Trophoblast cell (in vitro differentiated cells and primary cell): ENCODE measurements around the gene ABCC6.

Experiments
- DNase-seq, 2 donors: peaks; one replicate each; pipeline ENCODE4 v3.0.0-alpha.2; 2016
- H2AFZ ChIP-seq: 2 replicates; pipeline ENCODE4 v1.6.1; 2013; ENCODE audit warnings: low read length, moderate library complexity, mild to moderate bottlenecking; ENCODE audit not compliant: insufficient read depth, poor library complexity
- H2AK5ac ChIP-seq: 2 replicates; pipeline ENCODE4 v1.6.1; 2013; ENCODE audit warnings: mild to moderate bottlenecking, low read length
- H2BK120ac ChIP-seq: 2 replicates; pipeline ENCODE4 v1.6.1; 2013; ENCODE audit warnings: low read length, mild to moderate bottlenecking, moderate library complexity; ENCODE audit not compliant: insufficient read depth, poor library complexity
- H2BK12ac ChIP-seq: 2 replicates; pipeline ENCODE4 v1.6.1; 2013; ENCODE audit warnings: mild to moderate bottlenecking, low read length, moderate library complexity
- H2BK5ac ChIP-seq: 2 replicates; pipeline ENCODE4 v1.6.1; 2013; ENCODE audit warnings: low read length, low read depth, moderate library complexity, mild to moderate bottlenecking; ENCODE audit not compliant: poor library complexity
- H3K14ac ChIP-seq: 2 replicates; pipeline ENCODE4 v1.6.1; 2013; ENCODE audit warnings: mild to moderate bottlenecking, low read length
- H3K18ac ChIP-seq: 2 replicates; pipeline ENCODE4 v1.6.1; 2013; ENCODE audit warnings: mild to moderate bottlenecking, low read length
- H3K23ac ChIP-seq: 2 replicates; pipeline ENCODE4 v1.6.1; 2013; ENCODE audit warnings: low read length
- H3K27ac ChIP-seq: 2 replicates; pipeline ENCODE4 v1.5.1; 2013; ENCODE audit warnings: low read depth, mild to moderate bottlenecking, inconsistent platforms, low read length, moderate library complexity
- H3K27me3 ChIP-seq: 2 replicates; pipeline ENCODE4 v1.6.1; 2013; ENCODE audit warnings: inconsistent platforms, mild to moderate bottlenecking, low read length, moderate library complexity; ENCODE audit not compliant: insufficient read depth
- H3K36me3 ChIP-seq, 2 experiments: 1 replicate in 1 of 2; 2 replicates in 1 of 2; pipeline ENCODE4 v1.6.1; 2013; ENCODE audit warnings: low read length in 2 of 2, mild to moderate bottlenecking in 2 of 2, moderate library complexity in 1 of 2; ENCODE audit not compliant: insufficient read depth in 2 of 2, control insufficient read depth in 1 of 2
- H3K4ac ChIP-seq: 2 replicates; pipeline ENCODE4 v1.6.1; 2013; ENCODE audit warnings: low read depth, mild to moderate bottlenecking, low read length, moderate library complexity
- H3K4me1 ChIP-seq, 2 experiments: 1 replicate in 1 of 2; 2 replicates in 1 of 2; pipeline ENCODE4 v1.6.1; 2013; ENCODE audit warnings: low read length in 2 of 2, mild to moderate bottlenecking in 2 of 2, moderate library complexity in 1 of 2; ENCODE audit not compliant: insufficient read depth in 2 of 2, control insufficient read depth in 1 of 2
- H3K4me2 ChIP-seq: 2 replicates; pipeline ENCODE4 v1.6.1; 2013; ENCODE audit warnings: inconsistent platforms, mild to moderate bottlenecking, low read length, moderate library complexity
- H3K4me3 ChIP-seq: 2 replicates; pipeline ENCODE4 v1.5.1; 2013; ENCODE audit warnings: mild to moderate bottlenecking, low read depth, low read length, inconsistent platforms
- H3K79me1 ChIP-seq: one replicate; pipeline ENCODE4 v1.6.1; 2013; ENCODE audit warnings: low read length
- H3K79me2 ChIP-seq: 2 replicates; pipeline ENCODE4 v1.6.1; 2013; ENCODE audit warnings: low read length, mild to moderate bottlenecking; ENCODE audit not compliant: control insufficient read depth, insufficient read depth, poor library complexity
- H3K9ac ChIP-seq: 2 replicates; pipeline ENCODE4 v1.6.1; 2013; ENCODE audit warnings: mild to moderate bottlenecking, low read length
- H3K9me3 ChIP-seq: 2 replicates; pipeline ENCODE4 v1.6.1; 2013; ENCODE audit warnings: low read depth, mild to moderate bottlenecking, control low read depth, inconsistent platforms, low read length; ENCODE audit not compliant: insufficient read depth
- H4K12ac ChIP-seq: 2 replicates; pipeline ENCODE4 v1.6.1; 2013; ENCODE audit warnings: low read depth, mild to moderate bottlenecking, low read length, moderate library complexity
- H4K8ac ChIP-seq: 2 replicates; pipeline ENCODE4 v1.6.1; 2013; ENCODE audit warnings: low read depth, mild to moderate bottlenecking, low read length, moderate library complexity
- H4K91ac ChIP-seq: one replicate; pipeline ENCODE4 v1.6.1; 2013; ENCODE audit warnings: low read depth, mild to moderate bottlenecking, low read length, moderate library complexity
- WGBS: extraction: QIAGEN DNeasy Blood & Tissue Kit; methylation state at CpG from one replicate; pipeline ENCODE4 v1.1.7; 2013; ENCODE audit warnings: missing lambda C conversion rate; ENCODE audit not compliant: insufficient read length, insufficient coverage; ENCODE audit errors: extremely low coverage; 5-methylcytosine and 5-hydroxymethylcytosine counted together

ABCC6 gene

GRCh38 chr16:16120044-16120381 is 103.3 kb downstream of the ABCC6 start:
- Histone ChIP-seq H3K23ac (no peak overlapping the region), H3K79me1 (no peaks in the 10 kb centered on the region), H3K4me2 (no peak overlapping the region), H3K27me3 (no peaks in the 10 kb centered on the region), H3K4me3 (no peak overlapping the region), H3K18ac (no peak overlapping the region), H4K91ac (no peak overlapping the region), H3K9me3 (peaks cover 4% of the 10 kb centered on the region), H3K4ac (no peak overlapping the region), H2BK5ac (no peak overlapping the region), H4K8ac (no peak overlapping the region), H3K9ac (no peak overlapping the region), H2AFZ (no peak overlapping the region), H3K14ac (no peak overlapping the region), H3K79me2 (no peaks in the 10 kb centered on the region), H2BK12ac (no peak overlapping the region), H3K27ac (no peak overlapping the region), H3K4me1 (no peaks in the 10 kb centered on the region), H2AK5ac (no peak overlapping the region), H3K36me3 (peaks cover 15 to 29% of the 10 kb centered on the region in 2 experiments), H2BK120ac (no peak overlapping the region), H4K12ac (no peak overlapping the region)
- no CpG with 5 or more reads among the region's 8 CpGs for WGBS
- DNase-seq = no peak

GRCh38 chr16:16118337-16118736 is 105.0 kb downstream of the ABCC6 start:
- Histone ChIP-seq H4K8ac (no peak overlapping the region), H2BK12ac (no peak overlapping the region), H3K4me3 (peak overlapping the region; percentile 27), H3K79me2 (no peaks in the 10 kb centered on the region), H3K4ac (no peak overlapping the region), H3K9me3 (no peaks in the 10 kb centered on the region), H3K14ac (no peak overlapping the region), H3K9ac (no peak overlapping the region), H3K27ac (no peak overlapping the region), H3K18ac (no peak overlapping the region), H4K91ac (no peak overlapping the region), H3K27me3 (no peaks in the 10 kb centered on the region), H4K12ac (no peak overlapping the region), H2AK5ac (no peak overlapping the region), H3K4me2 (no peak overlapping the region), H2BK120ac (no peak overlapping the region), H3K4me1 (no peaks in the 10 kb centered on the region), H3K79me1 (no peaks in the 10 kb centered on the region), H2BK5ac (no peak overlapping the region), H3K23ac (no peak overlapping the region), H3K36me3 (peaks cover 14 to 28% of the 10 kb centered on the region in 2 experiments), H2AFZ (no peak overlapping the region)
- no peak for DNase-seq
- no CpG with 5 or more reads among the region's 7 CpGs for WGBS

GRCh38 chr16:16116841-16117240 is 106.5 kb downstream of the ABCC6 start:
- WGBS = no CpG with 5 or more reads among the region's 7 CpGs
- Histone ChIP-seq H3K36me3 (peaks cover 20 to 32% of the 10 kb centered on the region in 2 experiments), H3K14ac (no peak overlapping the region), H3K4me3 (no peak overlapping the region), H4K91ac (no peak overlapping the region), H2BK120ac (no peak overlapping the region), H2BK5ac (no peak overlapping the region), H2BK12ac (no peak overlapping the region), H3K4ac (no peak overlapping the region), H3K23ac (no peak overlapping the region), H4K8ac (no peak overlapping the region), H3K9ac (no peak overlapping the region), H3K4me1 (no peaks in the 10 kb centered on the region), H3K9me3 (peaks cover 1% of the 10 kb centered on the region), H3K27ac (no peak overlapping the region), H3K79me2 (no peaks in the 10 kb centered on the region), H2AK5ac (no peak overlapping the region), H3K4me2 (no peak overlapping the region), H4K12ac (no peak overlapping the region), H3K79me1 (no peaks in the 10 kb centered on the region), H3K18ac (no peak overlapping the region), H3K27me3 (no peaks in the 10 kb centered on the region), H2AFZ (no peak overlapping the region)
- no peak for DNase-seq

- Histone ChIP-seq H3K9ac (no peak overlapping the region), H3K36me3 (peaks cover 30 to 36% of the 10 kb centered on the region in 2 experiments), H3K4me2 (no peak overlapping the region), H3K4ac (no peak overlapping the region), H3K79me2 (no peaks in the 10 kb centered on the region), H2AK5ac (no peak overlapping the region), H4K12ac (no peak overlapping the region), H3K27me3 (no peaks in the 10 kb centered on the region), H3K9me3 (peaks cover 3% of the 10 kb centered on the region), H3K4me3 (no peak overlapping the region), H2BK120ac (no peak overlapping the region), H2AFZ (no peak overlapping the region), H4K91ac (no peak overlapping the region), H4K8ac (no peak overlapping the region), H3K14ac (no peak overlapping the region), H3K18ac (no peak overlapping the region), H2BK12ac (no peak overlapping the region), H3K4me1 (no peaks in the 10 kb centered on the region), H3K27ac (no peak overlapping the region), H3K79me1 (no peaks in the 10 kb centered on the region), H2BK5ac (no peak overlapping the region), H3K23ac (no peak overlapping the region)
- WGBS = no CpG with 5 or more reads among the region's 8 CpGs
- DNase-seq = no peak
Measured at GRCh38 chr16:16113076-16113475, 110.2 kb downstream of the ABCC6 start.
